T-helper 22 cell (primary cell): ENCODE measurements around the gene ATP2B3.
A peak's percentile ranks its signal among the peaks of the same experiment; 100 is the strongest.
"Not testable (repeated sequence)": the region's sequence is repeated elsewhere in the genome, so short reads cannot be mapped to it uniquely, and the experiment has no call there.

Experiments used
- DNase-seq: peaks from one replicate; pipeline ENCODE4 v3.0.0-alpha.2; 2020; ENCODE audit warnings: low read depth

The ATP2B3 gene

DNA sequence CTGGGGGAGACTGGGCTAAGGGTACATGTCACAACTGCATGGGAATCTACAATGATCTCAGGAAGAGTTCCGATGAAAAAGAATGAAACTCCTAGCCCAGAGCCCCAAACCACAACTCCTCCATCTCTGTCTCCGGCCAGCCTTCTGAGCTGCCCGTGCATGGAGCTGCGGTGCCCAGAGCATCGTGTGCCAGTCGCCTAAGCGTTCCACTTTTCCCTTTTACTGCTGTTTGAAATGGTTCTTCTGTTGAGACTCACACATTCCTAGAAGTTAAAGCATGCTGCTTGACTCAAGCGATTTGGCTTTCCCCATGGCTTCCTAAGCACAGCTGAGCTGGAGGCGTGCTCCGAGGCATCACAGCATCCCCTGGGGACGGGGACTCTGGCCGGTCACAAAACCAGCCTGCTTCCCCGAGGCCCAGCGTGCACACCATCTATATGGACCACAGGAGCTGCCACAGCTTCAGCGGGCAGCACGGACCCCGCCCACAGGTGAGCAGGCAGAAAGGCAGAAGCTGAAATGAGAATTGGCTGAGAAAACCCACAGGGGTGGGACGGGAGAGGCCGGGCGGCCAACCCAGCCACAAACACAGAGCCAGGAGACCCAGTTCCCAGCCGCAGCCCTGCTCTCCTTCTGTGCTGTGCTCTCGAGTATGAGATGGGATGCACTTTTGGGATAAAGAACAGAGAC is 76.5 kb downstream of the ATP2B3 start:
- DNase-seq: no peak

DNA sequence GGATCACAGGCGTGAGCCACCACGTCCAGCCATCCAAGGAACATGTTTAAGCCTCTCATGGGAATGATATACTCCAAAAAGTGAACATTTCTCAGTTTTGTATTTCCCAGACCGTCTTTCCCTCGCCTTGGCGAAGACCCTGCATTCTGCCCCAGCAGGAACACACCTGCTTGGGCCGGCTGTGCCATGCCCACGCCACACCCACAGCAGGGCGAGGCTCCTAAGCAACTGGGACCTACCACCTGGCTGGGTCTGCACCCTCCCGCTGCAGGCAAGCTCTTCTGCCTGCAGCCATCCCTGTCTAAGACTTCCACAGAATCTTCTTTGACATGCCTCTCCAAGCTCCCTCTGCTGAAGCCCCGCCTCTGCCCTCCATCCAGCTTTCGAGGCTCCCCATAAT is 77.9 kb downstream of the ATP2B3 start:
- no peak for DNase-seq

GRCh38 chrX:153595859-153596857 is 78.7 kb downstream of the ATP2B3 start:
- DNase-seq: no peak

DNA sequence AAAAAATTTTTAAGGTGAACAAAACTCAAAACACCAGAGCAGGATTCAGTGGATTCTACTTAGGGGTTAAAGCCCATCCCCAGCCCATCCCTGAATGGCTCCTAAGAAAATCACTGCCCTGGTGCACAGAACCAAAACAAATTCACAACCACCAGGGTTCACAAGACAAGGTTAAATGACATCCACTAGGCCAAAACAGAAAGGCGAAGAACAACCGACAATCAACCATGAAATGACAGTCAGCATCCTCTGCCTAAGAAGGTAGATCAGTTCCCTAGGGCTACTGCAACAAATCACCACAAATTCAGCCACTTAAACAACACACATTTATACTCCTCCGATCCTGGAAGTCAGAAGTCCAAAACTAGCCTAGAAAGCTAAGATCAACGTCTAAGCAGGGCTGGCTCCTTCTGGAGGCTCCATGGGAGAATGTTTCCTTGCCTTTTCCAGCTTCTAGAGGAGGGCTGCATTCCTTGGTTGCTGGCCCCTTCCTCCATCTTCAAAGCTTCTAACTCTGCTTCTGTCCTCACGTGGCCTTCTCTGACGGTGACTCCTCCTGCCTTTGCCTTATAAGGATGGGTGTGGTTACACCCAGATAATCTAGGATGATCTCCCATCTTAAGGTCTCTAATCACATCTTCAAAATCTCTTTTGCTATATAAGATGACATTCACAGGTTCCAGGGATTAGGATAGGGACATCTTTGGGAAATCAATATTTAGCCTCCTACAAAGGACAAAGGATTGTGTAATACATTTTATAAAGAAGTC is 79.7 kb downstream of the ATP2B3 start:
- no peak for DNase-seq

DNA sequence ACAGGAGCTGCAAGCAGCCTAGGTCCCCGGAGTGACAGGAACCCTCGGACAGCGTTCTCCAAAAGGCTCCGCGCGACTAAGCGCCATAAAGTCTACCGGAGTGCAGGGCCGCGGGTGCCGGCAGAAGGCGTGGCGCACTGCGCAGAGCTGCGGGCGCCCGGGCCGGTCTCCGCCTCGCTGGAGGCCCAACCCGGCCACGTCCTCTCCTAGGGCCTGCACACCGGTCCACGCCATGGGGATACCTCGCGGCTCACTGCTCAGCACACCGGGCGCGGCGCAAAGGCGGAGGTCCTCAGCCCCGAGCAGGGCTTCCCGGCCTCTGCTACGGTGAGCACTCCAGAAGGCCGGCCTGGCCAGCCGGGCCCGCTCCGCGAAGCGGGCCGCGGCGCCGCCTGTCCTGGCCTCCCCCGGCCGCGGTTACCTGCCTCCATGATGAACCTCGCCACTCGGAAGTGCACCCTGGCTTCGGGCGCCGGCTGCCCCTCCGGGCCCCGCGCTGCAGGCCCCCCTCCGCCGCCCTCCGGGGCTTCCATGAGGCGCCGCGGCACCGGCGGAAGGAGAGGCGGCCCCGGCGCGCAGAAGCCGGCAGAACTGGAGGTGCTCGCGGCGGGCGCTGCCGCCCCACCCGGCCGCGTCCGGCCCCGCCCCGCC is 81.2 kb downstream of the ATP2B3 start, which contains the start of gene CCNQ:
Gene CCNQ, minus strand, starts transcription at position 599 of the 651 bp plus-strand sequence. Its CDS starts 66 bp downstream, at position 533.
- no peak for DNase-seq

GRCh38 chrX:153599192-153600031 is 82.0 kb downstream of the ATP2B3 start:
- peak; percentile 77 for DNase-seq

DNA sequence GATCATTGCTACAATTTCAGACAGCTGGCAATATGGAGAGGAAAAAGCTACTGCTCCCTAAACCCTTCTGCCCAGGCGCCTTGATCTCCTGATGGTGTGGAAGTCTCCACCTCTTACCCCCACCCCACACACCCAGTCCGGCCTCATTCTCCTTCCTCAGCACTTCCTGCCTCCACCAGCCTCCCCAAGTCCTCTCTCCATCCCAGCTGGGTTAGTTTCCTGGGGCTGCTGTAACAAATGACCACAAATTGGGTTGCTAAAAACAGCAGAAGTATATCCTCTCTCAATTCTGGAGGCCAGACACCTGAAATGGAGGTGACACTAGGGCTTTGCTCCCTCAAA is 82.6 kb downstream of the ATP2B3 start:
- no peak for DNase-seq

GRCh38 chrX:153600921-153601320 is 83.5 kb downstream of the ATP2B3 start:
- no peak for DNase-seq

- no peak for DNase-seq
These were observed 84.2 kb downstream of the ATP2B3 start for GRCh38 chrX:153601511-153602110.

- no peak for DNase-seq
These were observed 85.2 kb downstream of the ATP2B3 start for GRCh38 chrX:153602601-153603000.

GRCh38 chrX:153603131-153603656 is 85.8 kb downstream of the ATP2B3 start:
- DNase-seq: no peak

- not testable (repeated sequence) for DNase-seq
These were observed 87.4 kb downstream of the ATP2B3 start for GRCh38 chrX:153604666-153605380.

- no peak for DNase-seq
These were observed 89.1 kb downstream of the ATP2B3 start for GRCh38 chrX:153606503-153606902.

GRCh38 chrX:153608376-153608775 is 90.9 kb downstream of the ATP2B3 start:
- no peak for DNase-seq

- DNase-seq: no peak
These were observed 91.4 kb downstream of the ATP2B3 start for GRCh38 chrX:153608806-153609205.

GRCh38 chrX:153609917-153610835 is 92.7 kb downstream of the ATP2B3 start:
- peak; percentile 52 for DNase-seq

GRCh38 chrX:153610836-153611213 is 93.4 kb downstream of the ATP2B3 start:
- no peak for DNase-seq

DNA sequence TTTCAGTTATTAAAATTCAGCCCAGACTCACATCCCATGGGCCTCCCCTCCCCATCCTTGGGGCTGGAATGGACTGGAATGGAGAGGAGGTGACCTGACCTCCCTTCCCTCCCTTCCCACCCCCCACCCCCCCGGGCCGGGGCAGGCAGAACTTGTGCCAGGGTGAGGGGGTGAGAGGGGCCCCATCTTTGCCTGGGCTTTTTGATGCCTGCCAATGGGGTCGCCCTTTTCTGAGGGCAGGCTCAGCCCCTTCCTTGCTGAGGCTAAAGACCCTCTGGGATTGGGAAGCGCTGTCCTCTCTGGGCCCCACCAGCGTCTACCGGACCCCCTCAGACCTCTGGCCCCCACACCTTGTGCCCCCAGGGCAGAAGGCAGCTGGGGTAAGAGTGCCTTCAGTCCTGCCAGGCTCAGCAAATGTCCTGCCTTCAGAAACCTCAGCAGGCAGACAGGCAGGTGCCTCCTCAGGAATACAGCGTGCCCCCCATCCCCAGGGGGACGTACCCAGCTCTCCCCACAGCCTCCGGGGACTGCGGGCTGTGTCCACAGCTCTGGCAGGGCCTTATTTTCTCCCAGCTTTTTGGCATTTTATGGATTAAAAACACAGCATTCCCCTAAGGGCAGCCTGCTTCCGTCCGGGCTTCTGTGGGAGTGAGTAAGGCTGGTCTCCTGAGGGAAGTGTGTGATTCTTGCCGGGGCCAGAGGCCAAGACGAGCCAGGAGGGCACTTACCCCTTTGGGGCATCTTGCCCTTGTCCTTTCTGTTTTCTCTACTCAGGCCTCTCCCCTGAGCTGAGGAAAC is 94.1 kb downstream of the ATP2B3 start:
- no peak for DNase-seq
